ENCODE measurements around the gene FGGY.

Gene FGGY

GRCh38 chr1:59390307-59390706, 93.4 kb downstream of the FGGY start:
- H3K4me3 ChIP-seq (ENCODE audit: low read depth, low read length) = no peak overlapping the region
- ChIA-PET POLR2A (no interaction called here), CTCF (interaction anchor here (0.9 to 1.2 kb wide), 2 partner anchors 19 to 309 kb away, joined by 3 to 4 read pairs; no protein-coding TSS in a partner anchor)
- no peak for TF ChIP-seq CTCF (IDR thresholded peaks at IDR 0.05; ENCODE audit: insufficient read depth, low read length, missing control alignments)
- DNase-seq (ENCODE audit: low read depth, low spot score) = no peak

- DNase-seq (ENCODE audit: low read depth, low spot score) = no peak
- TF ChIP-seq CTCF (IDR thresholded peaks at IDR 0.05; ENCODE audit: insufficient read depth, low read length, missing control alignments) = no peak
- no peak overlapping the region for H3K4me3 ChIP-seq (ENCODE audit: low read depth, low read length)
- CTCF ChIA-PET = no interaction called here
- POLR2A ChIA-PET = no interaction called here
Observed at GRCh38 chr1:59391212-59392179, 94.6 kb downstream of the FGGY start.

GRCh38 chr1:59393211-59394180, 96.6 kb downstream of the FGGY start:
- ChIA-PET POLR2A (interaction anchor here (0.6 kb wide), 1 partner anchor 97 kb away, joined by 3 read pairs; the partner anchor contains the start of gene FGGY), CTCF (interaction anchor here (0.9 to 1.2 kb wide), 2 partner anchors 13 to 305 kb away, joined by 3 to 6 read pairs; no protein-coding TSS in a partner anchor)
- no peak for DNase-seq (ENCODE audit: low read depth, low spot score)
- no peak for TF ChIP-seq CTCF (IDR thresholded peaks at IDR 0.05; ENCODE audit: insufficient read depth, low read length, missing control alignments)
- no peak overlapping the region for H3K4me3 ChIP-seq (ENCODE audit: low read depth, low read length)

GRCh38 chr1:59394706-59395425, 98.0 kb downstream of the FGGY start:
- no peak for DNase-seq (ENCODE audit: low read depth, low spot score)
- CTCF ChIA-PET = interaction anchor here (0.9 to 1.2 kb wide), 2 partner anchors 12 to 304 kb away, joined by 3 to 6 read pairs; no protein-coding TSS in a partner anchor
- TF ChIP-seq CTCF (IDR thresholded peaks at IDR 0.05; ENCODE audit: insufficient read depth, low read length, missing control alignments) = no peak
- POLR2A ChIA-PET = no interaction called here
- no peak overlapping the region for H3K4me3 ChIP-seq (ENCODE audit: low read depth, low read length)

GRCh38 chr1:59396387-59396786, 99.5 kb downstream of the FGGY start:
- no peak for DNase-seq (ENCODE audit: low read depth, low spot score)

More at GRCh38 chr1:59396387-59396786, 99.5 kb downstream of the FGGY start:
- ChIA-PET CTCF (no interaction called here), POLR2A (no interaction called here)
- TF ChIP-seq CTCF (IDR thresholded peaks at IDR 0.05; ENCODE audit: insufficient read depth, low read length, missing control alignments) = no peak
- H3K4me3 ChIP-seq (ENCODE audit: low read depth, low read length) = no peak overlapping the region

All from AG04449 (cell line).